Measurements from ENCODE around the gene PLEKHB2. TPM values are rescaled to one million over a fixed set of nuclear protein-coding genes. Genes with fewer than 3 reads are reported as not detected.

PLEKHB2 gene
- total and polyA plus RNA-seq, 9 of the 15 experiments (the other 6 are each of a cell fraction or from before 2014, with no cell fraction given), result 41.3 to 71.5 (median 50.2) TPM

GRCh38 chr2:131112529-131112928 lies 7.4 kb downstream of the PLEKHB2 start:
- FAIRE-seq (no peak), DNase-seq (ENCODE audit: extremely low read depth in 1 of 4, low spot score in 3 of 4) (no peak), ATAC-seq (no peak)
- peaks cover 27 to 38% of the 10 kb centered on the region in 2 experiments for H3K4me1 ChIP-seq (replicated peaks in 1 of 2; ENCODE audit: control insufficient read depth in 2 of 2, insufficient read depth in 2 of 2, low read length in 2 of 2)
- ChIA-PET POLR2A (interaction anchor here (1.1 to 1.5 kb wide), 4 partner anchors 13 to 76 kb away, joined by 4 to 6 read pairs (median 6); no protein-coding TSS in a partner anchor), CTCF (ENCODE audit: low intra/inter-chr PET ratio) (no interaction called here)
- H3K27me3 ChIP-seq (ENCODE audit: control insufficient read depth in 2 of 2, insufficient read depth in 2 of 2, low read length in 2 of 2), result no peaks in the 10 kb centered on the region
- 33% methylated on average over 2 of the region's 2 CpGs for WGBS (ENCODE audit: insufficient coverage, low coverage, missing lambda C conversion rate)
- TF ChIP-seq MEIS2 (IDR thresholded peaks at IDR 0.05; ENCODE audit: partially characterized antibody) (peak; percentile 54), HMGN3 (IDR thresholded peaks at IDR 0.05; ENCODE audit: borderline replicate concordance, extremely low read depth, insufficient read length, low read depth, low read length) (no peak)
- TF ChIP-seq, protein P1, sequence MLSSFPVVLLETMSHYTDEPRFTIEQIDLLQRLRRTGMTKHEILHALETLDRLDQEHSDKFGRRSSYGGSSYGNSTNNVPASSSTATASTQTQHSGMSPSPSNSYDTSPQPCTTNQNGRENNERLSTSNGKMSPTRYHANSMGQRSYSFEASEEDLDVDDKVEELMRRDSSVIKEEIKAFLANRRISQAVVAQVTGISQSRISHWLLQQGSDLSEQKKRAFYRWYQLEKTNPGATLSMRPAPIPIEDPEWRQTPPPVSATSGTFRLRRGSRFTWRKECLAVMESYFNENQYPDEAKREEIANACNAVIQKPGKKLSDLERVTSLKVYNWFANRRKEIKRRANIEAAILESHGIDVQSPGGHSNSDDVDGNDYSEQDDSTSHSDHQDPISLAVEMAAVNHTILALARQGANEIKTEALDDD (IDR thresholded peaks at IDR 0.05), result peak; percentile 21; the same call in 1 of the 2 replicates
- H3K36me3 ChIP-seq (ENCODE audit: control insufficient read depth, insufficient read depth, low read length), result peaks cover 52% of the 10 kb centered on the region
- no peak overlapping the region for H2AFZ ChIP-seq (ENCODE audit: low read depth, low read length)
- no peaks in the 10 kb centered on the region for H4K20me1 ChIP-seq (replicated peaks; ENCODE audit: control insufficient read depth, insufficient read depth, low read length)
- no peak overlapping the region for H3K4me2 ChIP-seq (ENCODE audit: insufficient read depth, low read length)
- peaks cover 96% of the 10 kb centered on the region for H3K79me2 ChIP-seq (ENCODE audit: control insufficient read depth, insufficient read depth, low read length)
- H3K9me3 ChIP-seq (replicated peaks; ENCODE audit: control insufficient read depth, insufficient read depth, low read depth, low read length), result peaks cover 2% of the 10 kb centered on the region; the same call in 1 of the 2 replicates
- H3K9me1 ChIP-seq (ENCODE audit: control insufficient read depth, insufficient read depth, low read length), result no peaks in the 10 kb centered on the region
- 0 out of 4 replicates have a peak overlapping the region, but pooled peaks have one; percentile 4 to 23 for H3K9ac ChIP-seq (ENCODE audit: insufficient read depth in 1 of 2, low read depth in 2 of 2, low read length in 2 of 2)
- H3K27ac ChIP-seq (ENCODE audit: extremely low read depth, low read depth, low read length), result peak overlapping the region; percentile 39; the same call in 1 of the 3 replicates
- intact Hi-C loops (cut with micrococcal nuclease) (no loop called here), in situ Hi-C loops (cut with MboI) (no loop called here)
- no peak overlapping the region for H3K4me3 ChIP-seq
- no TSS peak for BruUV-seq (replicated peaks)
